Limb (tissue), 2 donors: ENCODE results near the gene UNK.

Experiments
- DNase-seq, 2 donors: peaks; one replicate each; pipeline ENCODE4 v3.0.0-alpha.2; 2016; ENCODE audit errors: extremely low spot score in 2 of 2

The UNK gene, protein sequence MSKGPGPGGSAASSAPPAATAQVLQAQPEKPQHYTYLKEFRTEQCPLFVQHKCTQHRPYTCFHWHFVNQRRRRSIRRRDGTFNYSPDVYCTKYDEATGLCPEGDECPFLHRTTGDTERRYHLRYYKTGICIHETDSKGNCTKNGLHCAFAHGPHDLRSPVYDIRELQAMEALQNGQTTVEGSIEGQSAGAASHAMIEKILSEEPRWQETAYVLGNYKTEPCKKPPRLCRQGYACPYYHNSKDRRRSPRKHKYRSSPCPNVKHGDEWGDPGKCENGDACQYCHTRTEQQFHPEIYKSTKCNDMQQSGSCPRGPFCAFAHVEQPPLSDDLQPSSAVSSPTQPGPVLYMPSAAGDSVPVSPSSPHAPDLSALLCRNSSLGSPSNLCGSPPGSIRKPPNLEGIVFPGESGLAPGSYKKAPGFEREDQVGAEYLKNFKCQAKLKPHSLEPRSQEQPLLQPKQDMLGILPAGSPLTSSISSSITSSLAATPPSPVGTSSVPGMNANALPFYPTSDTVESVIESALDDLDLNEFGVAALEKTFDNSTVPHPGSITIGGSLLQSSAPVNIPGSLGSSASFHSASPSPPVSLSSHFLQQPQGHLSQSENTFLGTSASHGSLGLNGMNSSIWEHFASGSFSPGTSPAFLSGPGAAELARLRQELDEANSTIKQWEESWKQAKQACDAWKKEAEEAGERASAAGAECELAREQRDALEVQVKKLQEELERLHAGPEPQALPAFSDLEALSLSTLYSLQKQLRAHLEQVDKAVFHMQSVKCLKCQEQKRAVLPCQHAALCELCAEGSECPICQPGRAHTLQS

GRCh38 chr17:75784473-75785015 lies at the start of gene UNK:
UNK (plus strand) TSS chr17:75784806; CDS start chr17:75784881, 75 bp downstream.
- peak; percentile 98 to 99 for DNase-seq

DNA sequence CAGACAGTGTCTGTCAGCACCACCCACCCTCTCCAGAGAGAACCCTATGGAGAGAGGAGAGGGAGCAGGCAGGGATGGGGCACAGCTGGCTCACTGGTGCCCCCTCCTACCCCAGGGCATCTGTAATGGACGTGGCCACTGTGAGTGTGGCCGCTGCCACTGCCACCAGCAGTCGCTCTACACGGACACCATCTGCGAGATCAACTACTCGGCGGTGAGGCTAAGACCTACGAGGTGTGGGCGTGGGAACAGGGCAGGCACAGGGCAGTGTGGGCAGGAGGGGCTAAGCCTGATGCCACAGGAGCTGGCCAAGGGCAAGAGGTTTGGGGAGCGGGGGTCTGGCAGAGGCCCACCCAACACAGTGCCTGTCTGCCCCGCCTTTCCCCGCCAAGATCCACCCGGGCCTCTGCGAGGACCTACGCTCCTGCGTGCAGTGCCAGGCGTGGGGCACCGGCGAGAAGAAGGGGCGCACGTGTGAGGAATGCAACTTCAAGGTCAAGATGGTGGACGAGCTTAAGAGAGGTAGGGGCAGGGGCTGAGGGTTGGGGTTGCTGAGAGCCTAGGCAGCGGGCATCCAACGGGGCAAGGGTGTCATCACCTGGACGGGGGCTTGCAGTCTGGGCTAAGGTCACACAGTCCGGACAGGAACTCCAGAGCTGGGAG lies 48.3 kb upstream of the UNK start:
- DNase-seq = no peak

DNA sequence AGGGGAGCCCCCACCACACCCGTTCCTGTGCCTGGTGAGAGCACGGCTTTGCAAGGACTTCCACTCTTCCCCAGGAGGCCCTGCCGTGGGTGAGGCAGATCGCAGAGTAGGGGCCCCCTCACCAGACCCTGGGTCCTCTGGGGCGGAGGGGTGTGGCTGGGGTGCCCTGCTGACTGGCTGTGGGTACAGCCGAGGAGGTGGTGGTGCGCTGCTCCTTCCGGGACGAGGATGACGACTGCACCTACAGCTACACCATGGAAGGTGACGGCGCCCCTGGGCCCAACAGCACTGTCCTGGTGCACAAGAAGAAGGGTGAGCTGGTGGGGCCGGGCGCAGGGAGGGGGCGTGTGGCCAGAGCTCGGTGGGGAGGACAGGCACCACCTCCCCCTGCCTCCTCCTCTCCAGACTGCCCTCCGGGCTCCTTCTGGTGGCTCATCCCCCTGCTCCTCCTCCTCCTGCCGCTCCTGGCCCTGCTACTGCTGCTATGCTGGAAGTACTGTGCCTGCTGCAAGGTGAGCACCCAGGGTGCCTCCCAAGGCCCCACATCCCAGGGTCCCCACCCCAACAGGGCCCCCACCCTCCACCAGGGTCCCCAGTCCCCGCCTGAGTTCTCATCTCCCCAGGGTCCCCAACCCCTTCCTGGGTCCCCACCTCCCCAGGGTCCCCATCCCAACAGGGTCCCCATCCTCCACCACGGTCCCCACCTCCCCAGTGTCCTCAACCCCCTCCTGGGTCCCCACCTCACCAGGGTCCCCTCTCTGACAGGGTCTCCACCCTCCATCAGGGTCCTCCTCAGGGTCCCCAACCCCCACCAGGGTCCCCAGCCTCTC lies 47.3 kb upstream of the UNK start:
- no peak for DNase-seq

GRCh38 chr17:75738218-75738802 lies 46.3 kb upstream of the UNK start:
- DNase-seq = no peak

DNA sequence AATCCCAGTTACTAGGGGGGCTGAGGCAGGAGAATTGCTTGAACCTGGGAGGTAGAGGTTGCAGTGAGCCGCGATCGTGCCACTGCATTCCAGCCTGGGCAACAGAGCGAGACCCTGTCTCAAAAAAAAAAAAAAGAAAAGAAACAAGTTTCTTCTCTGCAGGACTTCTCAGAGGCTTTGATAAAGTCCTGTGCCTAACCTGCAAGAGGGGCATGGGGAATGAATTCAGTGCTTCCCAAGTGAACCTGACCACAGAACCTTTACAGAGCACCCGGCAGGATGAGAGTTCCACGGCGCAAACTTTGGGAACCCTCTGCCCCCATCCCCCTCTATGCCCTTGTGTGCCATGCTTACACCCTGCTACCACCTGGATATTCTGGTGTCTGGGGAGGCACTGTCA lies 45.4 kb upstream of the UNK start:
- no peak for DNase-seq

DNA sequence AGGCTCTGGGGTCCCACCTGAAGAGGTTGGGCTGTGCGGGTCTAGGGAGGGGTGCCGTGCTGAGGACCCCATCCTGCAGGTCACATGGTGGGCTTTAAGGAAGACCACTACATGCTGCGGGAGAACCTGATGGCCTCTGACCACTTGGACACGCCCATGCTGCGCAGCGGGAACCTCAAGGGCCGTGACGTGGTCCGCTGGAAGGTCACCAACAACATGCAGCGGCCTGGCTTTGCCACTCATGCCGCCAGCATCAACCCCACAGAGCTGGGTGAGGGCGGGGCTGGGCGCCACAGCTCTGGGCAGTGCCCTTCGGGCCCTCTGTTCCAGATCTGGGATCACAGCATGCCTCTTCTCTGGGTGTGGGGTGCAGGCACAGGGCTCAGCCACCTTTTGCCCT lies 44.8 kb upstream of the UNK start:
- no peak for DNase-seq

GRCh38 chr17:75740215-75740614 lies 44.4 kb upstream of the UNK start:
- no peak for DNase-seq

DNA sequence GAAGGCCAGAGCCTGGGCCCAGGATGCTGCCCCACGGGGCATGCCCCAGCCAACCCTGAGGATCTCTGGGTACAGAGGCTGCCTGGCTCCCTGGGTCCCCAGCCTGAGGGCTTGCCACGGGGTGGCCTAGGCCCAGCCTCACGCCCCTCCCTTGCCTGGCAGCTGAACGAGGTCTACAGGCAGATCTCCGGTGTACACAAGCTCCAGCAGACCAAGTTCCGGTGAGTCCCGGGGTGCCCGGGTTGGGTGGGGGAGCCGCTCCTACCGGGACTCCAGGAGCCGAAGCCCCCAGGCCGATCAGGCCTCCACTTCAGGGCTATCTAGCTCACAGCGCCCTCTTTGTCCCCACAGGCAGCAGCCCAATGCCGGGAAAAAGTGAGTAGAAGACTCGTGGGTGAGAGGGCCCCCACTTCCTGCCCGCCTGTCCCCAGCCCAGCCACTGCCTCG lies 44.0 kb upstream of the UNK start:
- DNase-seq = no peak

DNA sequence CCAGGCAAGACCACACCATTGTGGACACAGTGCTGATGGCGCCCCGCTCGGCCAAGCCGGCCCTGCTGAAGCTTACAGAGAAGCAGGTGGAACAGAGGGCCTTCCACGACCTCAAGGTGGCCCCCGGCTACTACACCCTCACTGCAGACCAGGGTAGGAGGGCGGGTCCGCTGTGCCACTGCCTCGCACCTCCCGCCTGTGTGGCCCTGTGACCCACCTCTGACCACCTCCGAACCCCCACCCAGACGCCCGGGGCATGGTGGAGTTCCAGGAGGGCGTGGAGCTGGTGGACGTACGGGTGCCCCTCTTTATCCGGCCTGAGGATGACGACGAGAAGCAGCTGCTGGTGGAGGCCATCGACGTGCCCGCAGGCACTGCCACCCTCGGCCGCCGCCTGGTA lies 42.3 kb upstream of the UNK start:
- DNase-seq = no peak

DNA sequence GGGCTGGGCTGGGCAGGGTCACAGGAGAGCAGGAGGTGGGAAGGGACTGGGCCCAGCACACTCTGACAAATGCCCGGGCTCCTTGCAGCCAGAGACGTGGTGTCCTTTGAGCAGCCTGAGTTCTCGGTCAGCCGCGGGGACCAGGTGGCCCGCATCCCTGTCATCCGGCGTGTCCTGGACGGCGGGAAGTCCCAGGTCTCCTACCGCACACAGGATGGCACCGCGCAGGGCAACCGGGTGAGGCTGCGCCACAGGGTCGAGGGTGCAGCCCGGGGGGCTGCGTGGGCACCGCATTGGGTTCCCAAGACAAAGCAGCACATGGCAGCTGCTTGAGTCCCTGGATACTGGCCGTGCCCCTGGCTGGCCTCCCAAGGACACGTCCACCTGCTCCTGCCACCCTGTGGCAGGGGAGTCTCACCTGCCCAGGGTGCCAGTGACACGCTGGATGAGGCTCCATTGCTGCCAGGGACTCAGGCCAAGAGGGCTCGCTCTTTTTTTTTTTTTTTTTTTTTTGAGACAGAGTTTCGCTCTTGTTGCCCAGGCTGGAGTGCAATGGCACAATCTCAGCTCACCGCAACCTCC lies 40.9 kb upstream of the UNK start:
- no peak for DNase-seq

DNA sequence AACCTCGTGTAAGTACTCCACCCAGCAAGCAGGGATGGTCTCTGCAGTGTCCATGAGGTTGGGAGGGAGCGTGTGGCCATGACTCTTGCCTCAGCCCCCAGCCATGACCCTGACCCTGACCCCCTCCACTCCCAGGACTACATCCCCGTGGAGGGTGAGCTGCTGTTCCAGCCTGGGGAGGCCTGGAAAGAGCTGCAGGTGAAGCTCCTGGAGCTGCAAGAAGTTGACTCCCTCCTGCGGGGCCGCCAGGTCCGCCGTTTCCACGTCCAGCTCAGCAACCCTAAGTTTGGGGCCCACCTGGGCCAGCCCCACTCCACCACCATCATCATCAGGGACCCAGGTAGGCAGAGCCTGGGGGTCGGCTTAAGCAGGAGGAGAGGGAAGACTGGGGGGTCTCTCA lies 35.9 kb upstream of the UNK start:
- DNase-seq = no peak

GRCh38 chr17:75749545-75750389 lies 34.8 kb upstream of the UNK start:
- peak in 1 of 2 donors; percentile 88 for DNase-seq

- no peak for DNase-seq
Observed at GRCh38 chr17:75750661-75751423, 33.8 kb upstream of the UNK start.

- DNase-seq = no peak
Observed at GRCh38 chr17:75751676-75752404, 32.8 kb upstream of the UNK start.

GRCh38 chr17:75752405-75752709 lies 32.2 kb upstream of the UNK start:
- no peak for DNase-seq

DNA sequence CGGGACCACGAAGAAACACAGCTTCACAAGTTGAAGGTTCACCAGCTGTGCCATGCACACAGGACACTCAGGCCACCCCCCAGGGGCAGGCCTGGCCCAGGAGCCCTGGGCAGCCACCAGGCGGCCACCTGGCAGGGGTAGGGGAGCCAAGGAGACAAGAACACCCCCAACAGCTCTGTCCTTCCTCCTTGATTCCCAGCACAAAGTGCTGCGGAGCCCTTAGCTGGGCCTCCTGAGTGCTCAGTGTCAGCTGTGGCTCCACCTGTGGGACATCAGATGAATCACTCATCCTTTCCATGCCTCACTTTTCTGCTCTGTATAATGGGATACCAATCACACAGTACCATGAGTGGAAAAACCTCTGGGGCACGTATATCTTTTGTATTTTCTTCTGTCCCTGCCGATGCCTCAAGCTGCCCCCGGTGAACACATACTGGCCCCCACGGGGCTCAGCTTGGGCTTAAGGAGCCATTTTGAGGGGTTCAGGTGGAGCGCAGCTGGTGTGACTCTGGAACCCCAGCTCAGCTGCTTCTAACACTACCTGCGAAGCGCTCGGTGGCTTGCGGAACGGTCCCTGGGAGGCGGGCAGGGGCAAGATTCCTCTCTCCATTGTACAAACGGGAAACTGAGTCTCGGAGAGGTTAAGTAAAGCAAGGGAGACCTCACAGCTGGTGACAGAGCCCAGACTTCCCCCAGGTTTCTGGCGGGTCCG lies 31.6 kb upstream of the UNK start:
- DNase-seq = no peak
